HG02571 (cell line): Measurements from ENCODE around the gene FOXK1.
"Not testable (repeated sequence)": the region's sequence is repeated elsewhere in the genome, so short reads cannot be mapped to it uniquely, and the experiment has no call there.

Source experiments
- ATAC-seq: cut with Tn5 transposase; IDR thresholded peaks from one replicate; pipeline ENCODE4 v1.9.1; 2021; ENCODE audit warnings: mild to moderate bottlenecking, moderate library complexity; ENCODE audit not compliant: unreplicated experiment

The FOXK1 gene

GRCh38 chr7:4797858-4798705, 116.0 kb downstream of the FOXK1 start:
- ATAC-seq, result peak; percentile 70

GRCh38 chr7:4798706-4799235, 116.7 kb downstream of the FOXK1 start:
- no peak for ATAC-seq

GRCh38 chr7:4799508-4800268, 117.6 kb downstream of the FOXK1 start:
- ATAC-seq, result no peak

GRCh38 chr7:4800487-4800886, 118.4 kb downstream of the FOXK1 start:
- ATAC-seq, result no peak

DNA sequence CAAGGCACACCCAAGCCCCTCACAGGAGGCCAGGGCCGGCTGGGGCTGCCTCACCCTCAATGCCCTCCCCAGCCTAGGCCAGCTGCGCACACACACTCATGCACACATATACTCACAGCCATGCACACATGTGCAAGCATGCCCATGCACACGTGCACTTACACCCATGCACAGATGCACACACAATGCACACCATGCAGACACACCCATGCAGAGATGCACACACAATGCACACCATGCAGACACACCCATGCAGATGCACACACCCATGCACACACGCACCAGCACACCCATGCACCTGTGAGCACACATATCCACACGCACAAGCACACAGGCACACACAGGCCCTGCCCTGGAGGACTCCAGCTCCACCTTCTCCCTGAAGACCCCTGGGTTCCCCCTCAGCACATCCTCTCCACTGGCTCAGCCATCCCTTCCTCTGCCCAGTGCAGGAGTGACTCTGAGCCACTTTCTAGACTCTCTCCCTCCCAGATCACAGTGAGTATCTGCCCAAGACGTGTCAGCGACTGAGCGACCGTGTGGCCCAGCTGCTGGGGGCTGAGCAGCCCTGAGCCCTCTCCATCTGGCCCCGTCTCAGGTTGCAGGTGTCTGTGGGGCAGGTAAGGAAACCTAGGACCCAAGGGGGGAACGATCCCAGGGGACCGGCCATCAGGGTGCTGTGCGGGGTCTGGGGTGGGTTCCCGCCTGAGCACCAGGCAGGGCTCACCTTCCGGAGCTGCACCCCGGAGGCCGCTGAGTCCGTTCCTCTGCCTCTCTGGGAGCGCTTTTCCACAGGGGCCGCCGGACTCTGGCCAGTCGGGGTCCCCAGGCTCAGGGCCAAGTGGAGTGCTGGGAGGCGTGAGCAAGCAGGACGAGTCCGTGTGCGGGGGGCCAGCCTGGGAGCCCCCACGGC, 119.1 kb downstream of the FOXK1 start:
- no peak for ATAC-seq

DNA sequence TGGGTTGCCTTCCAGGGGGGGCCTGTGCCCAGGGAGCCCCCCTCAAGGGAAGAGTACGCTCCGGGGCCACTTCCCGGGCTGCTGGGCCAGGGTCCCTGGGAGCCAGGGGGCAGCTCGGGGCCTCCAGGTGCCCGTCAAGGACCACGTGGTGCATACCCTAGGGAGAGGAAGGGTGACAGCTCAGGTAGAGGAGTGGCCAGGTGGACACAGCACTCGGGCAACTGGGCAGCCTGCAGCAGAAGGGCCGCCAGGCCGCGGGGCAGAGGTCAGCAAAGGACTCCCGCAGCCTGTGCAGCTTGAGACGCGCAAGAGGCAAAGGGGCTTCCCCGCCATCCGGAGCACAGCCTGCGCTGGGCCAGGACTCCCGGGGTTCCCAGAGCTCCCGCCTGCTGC, 119.7 kb downstream of the FOXK1 start:
- ATAC-seq, result no peak

DNA sequence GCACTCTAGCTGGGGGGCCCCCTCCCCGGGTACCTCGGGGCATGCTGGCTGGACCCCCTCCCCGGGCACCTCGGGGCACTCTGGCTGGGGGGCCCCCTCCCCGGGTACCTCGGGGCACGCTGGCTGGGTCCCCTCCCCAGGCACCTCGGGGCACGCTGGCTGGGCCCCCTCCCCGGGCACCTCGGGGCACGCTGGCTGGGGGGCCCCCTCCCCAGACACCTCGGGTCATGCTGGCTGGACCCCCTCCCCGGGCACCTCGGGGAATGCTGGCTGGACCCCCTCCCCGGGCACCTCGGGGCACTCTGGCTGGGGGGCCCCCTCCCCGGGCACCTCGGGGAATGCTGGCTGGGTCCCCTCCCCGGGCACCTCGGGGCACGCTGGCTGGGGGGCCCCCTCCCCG, 120.5 kb downstream of the FOXK1 start:
- not testable (repeated sequence) for ATAC-seq

GRCh38 chr7:4803397-4804241, 121.5 kb downstream of the FOXK1 start:
- ATAC-seq, result no peak

GRCh38 chr7:4805110-4805983, 123.3 kb downstream of the FOXK1 start:
- no peak for ATAC-seq

- ATAC-seq, result no peak
Measured at GRCh38 chr7:4805984-4806300, 123.8 kb downstream of the FOXK1 start.

GRCh38 chr7:4806983-4807597, 125.0 kb downstream of the FOXK1 start:
- no peak for ATAC-seq

DNA sequence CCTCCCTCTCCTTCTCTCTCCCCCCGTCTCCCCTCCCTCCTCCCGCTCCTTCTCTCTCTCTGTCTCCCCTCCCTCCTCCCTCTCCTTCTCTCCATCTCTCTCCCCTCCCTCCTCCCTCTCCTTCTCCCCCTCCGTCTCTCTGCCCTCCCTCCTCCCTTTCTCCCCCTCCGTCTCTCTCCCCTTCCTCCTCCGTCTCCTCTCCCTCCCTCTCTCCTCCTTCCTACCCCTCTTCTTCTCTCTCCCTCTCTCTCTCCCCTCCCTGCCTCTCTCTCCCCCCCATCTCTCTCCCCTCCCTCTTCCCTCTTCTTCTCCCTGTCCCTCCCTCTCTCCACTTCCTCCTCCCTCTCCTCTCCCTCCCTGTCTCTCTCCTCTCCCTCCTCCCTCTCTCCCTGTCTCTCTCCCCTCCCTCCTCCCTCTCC, 125.5 kb downstream of the FOXK1 start:
- ATAC-seq, result no peak

DNA sequence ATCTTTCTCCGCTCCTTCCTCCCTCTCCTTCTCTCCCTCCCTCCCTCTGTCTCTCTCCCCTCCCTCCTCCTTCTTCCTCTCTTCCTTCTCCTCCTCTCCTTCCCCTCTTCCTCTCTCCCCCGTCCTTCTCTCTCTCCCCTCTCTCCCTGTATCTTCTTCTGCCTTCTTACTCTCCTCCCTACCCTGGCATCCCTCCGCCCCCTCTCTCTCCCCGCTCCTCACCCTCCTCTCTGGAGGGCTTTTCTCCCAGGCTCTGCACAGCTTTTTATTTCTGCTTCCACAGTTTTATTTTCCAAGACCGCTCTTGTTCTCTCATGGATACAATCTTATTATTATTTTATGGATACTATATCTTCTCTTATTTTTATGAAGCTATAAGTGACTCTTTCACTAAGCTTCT, 125.9 kb downstream of the FOXK1 start:
- no peak for ATAC-seq

GRCh38 chr7:4808565-4808964, 126.5 kb downstream of the FOXK1 start:
- ATAC-seq, result no peak

GRCh38 chr7:4809091-4809591, 127.0 kb downstream of the FOXK1 start:
- ATAC-seq, result no peak

- ATAC-seq, result no peak
Measured at GRCh38 chr7:4809666-4810065, 127.6 kb downstream of the FOXK1 start.

- ATAC-seq, result no peak
Measured at GRCh38 chr7:4814433-4814832, 132.3 kb downstream of the FOXK1 start.

GRCh38 chr7:4815121-4815520, 133.0 kb downstream of the FOXK1 start:
- ATAC-seq, result no peak
